PC-3 (cell line): ENCODE measurements around the gene WBP2NL. TPM values are rescaled to one million over a fixed set of nuclear protein-coding genes. Genes with fewer than 3 reads are reported as not detected.

ENCODE experiments used
- ATAC-seq: fragments of 200-7000 bp; cut with Tn5 transposase; 2 replicates; pipeline ENCODE4 v1.9.1; 2020; ENCODE audit warnings: mild to moderate bottlenecking, moderate library complexity
- BruUV-seq: library from RNA; stranded (reverse); fragments of 400-500 nt; replicated peaks from 2 replicates; lab custom pipeline; 2021; lab: Mats Ljungman, UMichigan
- CTCF ChIA-PET: fragments of 300-600 bp; sonication (Branson Sonifier 250); formaldehyde crosslinking; loops from one replicate; lab custom pipeline; 2022; ENCODE audit warnings: antibody characterized with exemption; lab: Charles Lee
- POLR2A ChIA-PET: fragments of 300-600 bp; sonication (Branson Sonifier 250); formaldehyde crosslinking; loops from one replicate; lab custom pipeline; 2022; ENCODE audit warnings: antibody characterized with exemption; ENCODE audit not compliant: unreplicated experiment; lab: Charles Lee
- DNase-seq: peaks from one replicate; pipeline ENCODE4 v3.0.0-alpha.2; 2015
- H2AFZ ChIP-seq: fragments of 300-600 bp; sonication (generic); 2 replicates; pipeline ENCODE4 v1.6.0; 2016; ENCODE audit warnings: antibody characterized with exemption, low read length
- H3F3A ChIP-seq: fragments of 300-600 bp; sonication (generic); one replicate; pipeline ENCODE4 v1.6.0; 2017; ENCODE audit warnings: antibody characterized with exemption, low read length, control low read depth, mild to moderate bottlenecking; ENCODE audit not compliant: unreplicated experiment
- H3K27ac ChIP-seq: fragments of 300-600 bp; sonication (generic); 2 replicates; pipeline ENCODE4 v1.5.1; 2016; ENCODE audit warnings: mild to moderate bottlenecking, low read length
- H3K27me3 ChIP-seq: fragments of 300-600 bp; sonication (generic); 2 replicates; pipeline ENCODE4 v1.6.1; 2016; ENCODE audit warnings: low read length, mixed read lengths
- H3K36me3 ChIP-seq: fragments of 300-600 bp; sonication (generic); 2 replicates; pipeline ENCODE4 v1.6.1; 2016; ENCODE audit warnings: low read depth, mixed run types, low read length, mixed read lengths
- H3K4me1 ChIP-seq: fragments of 300-600 bp; sonication (generic); 2 replicates; pipeline ENCODE4 v1.5.1; 2016; ENCODE audit warnings: low read length; ENCODE audit not compliant: insufficient read depth
- H3K4me2 ChIP-seq: fragments of 300-600 bp; sonication (generic); 2 replicates; pipeline ENCODE4 v1.6.0; 2016; ENCODE audit warnings: low read length
- H3K4me3 ChIP-seq: fragments of 300-600 bp; sonication (generic); 2 replicates; pipeline ENCODE4 v1.5.1; 2016; ENCODE audit warnings: mild to moderate bottlenecking, low read length, mixed read lengths
- H3K79me2 ChIP-seq: fragments of 300-600 bp; sonication (generic); 2 replicates; pipeline ENCODE4 v1.6.1; 2017; ENCODE audit warnings: low read length, mixed read lengths
- H3K9ac ChIP-seq: fragments of 300-600 bp; sonication (generic); 2 replicates; pipeline ENCODE4 v1.6.0; 2016; ENCODE audit warnings: mild to moderate bottlenecking, low read length
- H3K9me2 ChIP-seq: fragments of 300-600 bp; sonication (generic); replicated peaks from 2 replicates; pipeline ENCODE4 v1.6.1; 2016; ENCODE audit warnings: mixed run types, low read length, mixed read lengths
- H3K9me3 ChIP-seq: fragments of 300-600 bp; sonication (generic); 2 replicates; pipeline ENCODE4 v1.6.1; 2016; ENCODE audit warnings: low read length, mixed read lengths
- H4K20me1 ChIP-seq: fragments of 300-600 bp; sonication (generic); 2 replicates; pipeline ENCODE4 v1.6.1; 2016; ENCODE audit warnings: low read length, mixed read lengths
- EZH2 ChIP-seq: fragments of 300-600 bp; sonication (generic); IDR thresholded peaks from one replicate; pipeline ENCODE4 v1.6.1; 2017; ENCODE audit warnings: antibody characterized with exemption, mild to moderate bottlenecking, low read length; ENCODE audit not compliant: unreplicated experiment
- EZH2phosphoT487 ChIP-seq: fragments of 300-600 bp; sonication (generic); IDR thresholded peaks from 2 replicates; pipeline ENCODE4 v1.6.1; 2018; ENCODE audit warnings: mild to moderate bottlenecking, antibody characterized with exemption, low read length, borderline replicate concordance
- intact Hi-C: fragments of 100-400 bp; cut with micrococcal nuclease; formaldehyde crosslinking; loops from 2 replicates; pipeline ENCODE4 v1.9.0; 2023
- total RNA-seq: library from RNA; depleted of rRNA; stranded (reverse); fragments of >200 nt; gene quantifications from 2 replicates; pipeline ENCODE4 v1.2.3, GENCODE V29; 2014
- TF ChIP-seq, protein P1 (sequence below): fragments of 300-600 bp; sonication (generic); conservative IDR thresholded peaks from 2 replicates; pipeline ENCODE4 v1.5.1; 2017; ENCODE audit warnings: antibody characterized with exemption, low read depth, mild to moderate bottlenecking, low read length

The WBP2NL gene
- total RNA-seq, 1 experiment from 2014 or later: 0.33 TPM

DNA sequence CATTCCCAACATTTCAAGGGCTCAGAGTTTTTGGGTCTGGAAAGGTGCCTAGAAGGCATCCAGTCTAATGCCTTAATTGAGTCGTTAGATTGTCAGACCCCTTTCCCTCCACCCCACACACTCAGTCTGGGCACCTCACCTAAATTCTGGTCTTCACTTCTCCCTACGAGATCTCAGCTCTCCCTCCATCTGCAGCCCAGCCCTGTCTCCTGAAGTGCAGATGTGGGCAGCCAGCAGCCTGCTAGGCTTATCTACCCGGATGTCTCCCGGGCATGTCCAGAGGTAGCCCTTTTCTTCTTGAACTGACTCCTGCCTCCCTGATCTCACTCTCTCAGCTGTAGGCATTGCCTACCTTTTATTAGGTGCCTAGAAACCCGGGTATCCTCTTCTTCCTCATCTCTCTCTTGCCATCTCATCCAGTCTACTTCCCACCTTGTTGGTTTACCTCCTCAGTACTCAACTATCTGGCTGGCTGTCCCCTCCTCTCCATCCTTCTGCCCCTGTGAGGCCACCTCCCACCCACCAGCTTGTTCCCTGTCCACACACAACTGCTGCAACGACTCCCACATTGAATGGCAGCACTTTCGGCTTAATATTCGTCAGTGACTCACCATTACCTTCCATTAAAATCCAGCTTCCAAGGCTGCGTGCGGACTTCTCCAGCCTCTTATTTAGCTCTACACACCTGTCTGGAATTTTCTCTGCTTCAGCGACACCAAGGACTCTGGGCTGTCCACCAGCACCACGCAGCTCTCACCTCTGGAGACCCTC is 23.1 kb upstream of the WBP2NL start:
- no peak overlapping the region for H2AFZ ChIP-seq
- no peak overlapping the region for H3K4me3 ChIP-seq
- BruUV-seq: no TSS peak
- CTCF ChIA-PET: interaction anchor here (0.8 kb wide), 1 partner anchor 9 kb away, joined by 3 read pairs; no protein-coding TSS in a partner anchor
- H3K27me3 ChIP-seq: peaks cover 16% of the 10 kb centered on the region
- intact Hi-C loops: no loop called here
- TF ChIP-seq, protein P1, sequence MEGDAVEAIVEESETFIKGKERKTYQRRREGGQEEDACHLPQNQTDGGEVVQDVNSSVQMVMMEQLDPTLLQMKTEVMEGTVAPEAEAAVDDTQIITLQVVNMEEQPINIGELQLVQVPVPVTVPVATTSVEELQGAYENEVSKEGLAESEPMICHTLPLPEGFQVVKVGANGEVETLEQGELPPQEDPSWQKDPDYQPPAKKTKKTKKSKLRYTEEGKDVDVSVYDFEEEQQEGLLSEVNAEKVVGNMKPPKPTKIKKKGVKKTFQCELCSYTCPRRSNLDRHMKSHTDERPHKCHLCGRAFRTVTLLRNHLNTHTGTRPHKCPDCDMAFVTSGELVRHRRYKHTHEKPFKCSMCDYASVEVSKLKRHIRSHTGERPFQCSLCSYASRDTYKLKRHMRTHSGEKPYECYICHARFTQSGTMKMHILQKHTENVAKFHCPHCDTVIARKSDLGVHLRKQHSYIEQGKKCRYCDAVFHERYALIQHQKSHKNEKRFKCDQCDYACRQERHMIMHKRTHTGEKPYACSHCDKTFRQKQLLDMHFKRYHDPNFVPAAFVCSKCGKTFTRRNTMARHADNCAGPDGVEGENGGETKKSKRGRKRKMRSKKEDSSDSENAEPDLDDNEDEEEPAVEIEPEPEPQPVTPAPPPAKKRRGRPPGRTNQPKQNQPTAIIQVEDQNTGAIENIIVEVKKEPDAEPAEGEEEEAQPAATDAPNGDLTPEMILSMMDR: no peak
- no peak for TF ChIP-seq EZH2
- no peak for TF ChIP-seq EZH2phosphoT487
- no peaks in the 10 kb centered on the region for H3K9me3 ChIP-seq
- H3K36me3 ChIP-seq: no peaks in the 10 kb centered on the region
- no peaks in the 10 kb centered on the region for H4K20me1 ChIP-seq
- H3K4me2 ChIP-seq: no peak overlapping the region
- POLR2A ChIA-PET: interaction anchor here (0.5 kb wide), 1 partner anchor 197 kb away, joined by 3 read pairs; no protein-coding TSS in a partner anchor
- no peak overlapping the region for H3K27ac ChIP-seq
- H3K4me1 ChIP-seq: no peaks in the 10 kb centered on the region
- ATAC-seq: no peak
- H3K79me2 ChIP-seq: no peaks in the 10 kb centered on the region
- no peaks in the 10 kb centered on the region for H3K9me2 ChIP-seq
- no peak for DNase-seq
- H3K9ac ChIP-seq: no peak overlapping the region
- H3F3A ChIP-seq: no peaks in the 10 kb centered on the region

DNA sequence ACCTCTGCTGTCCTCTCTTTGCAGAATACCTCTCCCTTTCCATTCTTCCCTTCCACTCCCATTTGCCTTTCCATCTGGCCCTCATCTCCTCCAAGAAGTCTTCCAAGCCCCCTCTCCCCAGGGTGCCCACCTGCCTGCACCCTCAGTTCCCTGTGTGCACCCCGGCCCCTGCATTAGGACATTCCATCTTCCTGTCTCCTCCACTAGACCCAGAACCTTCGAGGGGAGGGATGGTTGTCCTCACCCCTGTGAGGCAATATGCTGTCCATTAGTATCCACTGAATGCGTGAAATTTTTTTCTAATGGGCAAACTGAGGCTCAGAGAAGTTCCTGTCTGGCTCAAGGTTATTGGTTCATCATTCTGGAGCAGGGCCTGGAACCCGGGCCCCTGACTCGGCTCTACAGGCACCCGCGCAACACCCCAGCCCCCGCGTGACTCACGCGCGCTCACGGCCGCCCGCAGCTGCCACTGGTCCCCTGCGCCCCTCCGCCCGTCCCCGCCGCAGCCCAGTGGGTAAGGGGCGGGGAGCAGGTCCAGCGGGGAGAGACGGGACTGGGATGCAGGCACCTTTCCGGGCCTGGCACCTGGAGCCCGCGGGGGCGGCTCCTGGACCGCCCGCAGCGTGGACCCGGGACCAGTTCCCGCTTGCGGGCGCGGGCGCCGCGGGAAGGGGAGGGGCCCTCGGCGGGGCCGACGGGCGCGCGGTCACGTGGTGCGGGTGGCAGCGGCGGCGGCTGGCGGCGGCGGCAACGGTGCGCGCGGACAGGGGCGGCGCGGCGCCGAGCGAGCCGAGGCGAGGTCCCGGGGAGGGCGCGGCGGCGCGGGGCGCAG is 22.3 kb upstream of the WBP2NL start:
- Histone ChIP-seq H2AFZ (peak overlapping the region; percentile 42; the same call in 1 of the 2 replicates), H3K36me3 (no peaks in the 10 kb centered on the region), H3K9ac (no peak overlapping the region), H4K20me1 (no peaks in the 10 kb centered on the region), H3K27ac (no peak overlapping the region), H3K79me2 (no peaks in the 10 kb centered on the region), H3F3A (no peaks in the 10 kb centered on the region), H3K9me3 (no peaks in the 10 kb centered on the region), H3K27me3 (peaks cover 16% of the 10 kb centered on the region), H3K4me2 (peak overlapping the region; percentile 75), H3K4me3 (peak overlapping the region; percentile 56; the same call in 1 of the 2 replicates), H3K9me2 (no peaks in the 10 kb centered on the region), H3K4me1 (no peaks in the 10 kb centered on the region)
- POLR2A ChIA-PET: no interaction called here
- no peak for DNase-seq
- no TSS peak for BruUV-seq
- CTCF ChIA-PET: interaction anchor here (0.8 kb wide), 1 partner anchor 9 kb away, joined by 3 read pairs; no protein-coding TSS in a partner anchor
- intact Hi-C loops: no loop called here
- peak; percentile 46 for ATAC-seq
- TF ChIP-seq EZH2phosphoT487 (no peak), EZH2 (no peak)
- TF ChIP-seq, protein P1: no peak
